Ishikawa (cell line): ENCODE results near the gene INPP4A.

Experiments used
- CEBPB ChIP-seq: IDR thresholded peaks from 2 replicates; pipeline ENCODE4 v1.6.1; 2012
- CREB1 ChIP-seq: IDR thresholded peaks from 2 replicates; pipeline ENCODE4 v1.6.1; 2012; ENCODE audit warnings: low read depth
- EP300 ChIP-seq: IDR thresholded peaks from 2 replicates; pipeline ENCODE4 v1.6.1; 2012; ENCODE audit warnings: borderline replicate concordance
- FOXM1 ChIP-seq: IDR thresholded peaks from 2 replicates; pipeline ENCODE4 v1.6.1; 2012; ENCODE audit warnings: low read depth, borderline replicate concordance
- MAX ChIP-seq: IDR thresholded peaks from 2 replicates; pipeline ENCODE4 v1.6.1; 2012
- REST ChIP-seq: IDR thresholded peaks from 2 replicates; pipeline ENCODE4 v1.6.1; 2012; ENCODE audit warnings: low read depth, mild to moderate bottlenecking
- TAF1 ChIP-seq: IDR thresholded peaks from 2 replicates; pipeline ENCODE4 v1.6.1; 2012; ENCODE audit warnings: low read depth, mild to moderate bottlenecking
- ZBTB7A ChIP-seq: IDR thresholded peaks from 2 replicates; pipeline ENCODE4 v1.6.1; 2012; ENCODE audit warnings: low read depth

- no peak for TF ChIP-seq MAX
- TF ChIP-seq CEBPB, result no peak
- no peak for TF ChIP-seq REST
- no peak for TF ChIP-seq EP300
- no peak for TF ChIP-seq TAF1
- TF ChIP-seq ZBTB7A, result no peak
- TF ChIP-seq FOXM1, result no peak
- no peak for TF ChIP-seq CREB1
These were observed 2.8 kb upstream of the INPP4A start for GRCh38 chr2:98441706-98442450.
